ENCODE results near the gene TTC17.

The TTC17 gene

GRCh38 chr11:43518408-43519160, 159.9 kb downstream of the TTC17 start:
- ChIA-PET POLR2A (ENCODE audit: low non-redundant PET) (no interaction called here), CTCF (no interaction called here)
- no peak overlapping the region for H3K27ac ChIP-seq
- DNase-seq (ENCODE audit: low spot score) = no peak
- TF ChIP-seq CTCF (conservative IDR thresholded peaks at IDR 0.05; ENCODE audit: low read depth) = no peak

- ChIA-PET CTCF (no interaction called here), POLR2A (ENCODE audit: low non-redundant PET) (no interaction called here)
- no peak for DNase-seq (ENCODE audit: low spot score)
- TF ChIP-seq CTCF (conservative IDR thresholded peaks at IDR 0.05; ENCODE audit: low read depth) = no peak
- H3K27ac ChIP-seq = no peak overlapping the region
Observed at GRCh38 chr11:43521471-43521870, 162.8 kb downstream of the TTC17 start.

GRCh38 chr11:43523632-43524031, 164.9 kb downstream of the TTC17 start:
- no peak for TF ChIP-seq CTCF (conservative IDR thresholded peaks at IDR 0.05; ENCODE audit: low read depth)
- H3K27ac ChIP-seq = no peak overlapping the region
- no peak for DNase-seq (ENCODE audit: low spot score)
- CTCF ChIA-PET = interaction anchor here (1.0 kb wide), 1 partner anchor 22 kb away, joined by 4 read pairs; no protein-coding TSS in a partner anchor
- POLR2A ChIA-PET (ENCODE audit: low non-redundant PET) = no interaction called here

GRCh38 chr11:43532041-43532440, 173.3 kb downstream of the TTC17 start:
- H3K27ac ChIP-seq = no peak overlapping the region
- no peak for TF ChIP-seq CTCF (conservative IDR thresholded peaks at IDR 0.05; ENCODE audit: low read depth)
- POLR2A ChIA-PET (ENCODE audit: low non-redundant PET) = no interaction called here
- CTCF ChIA-PET = no interaction called here
- no peak for DNase-seq (ENCODE audit: low spot score)

- no peak overlapping the region for H3K27ac ChIP-seq
- no peak for TF ChIP-seq CTCF (conservative IDR thresholded peaks at IDR 0.05; ENCODE audit: low read depth)
- ChIA-PET POLR2A (ENCODE audit: low non-redundant PET) (no interaction called here), CTCF (no interaction called here)
- no peak for DNase-seq (ENCODE audit: low spot score)
Observed at GRCh38 chr11:43537833-43538615, 179.3 kb downstream of the TTC17 start.

- no peak for TF ChIP-seq CTCF (conservative IDR thresholded peaks at IDR 0.05; ENCODE audit: low read depth)
- POLR2A ChIA-PET (ENCODE audit: low non-redundant PET) = no interaction called here
- no peak overlapping the region for H3K27ac ChIP-seq
- DNase-seq (ENCODE audit: low spot score) = no peak
- CTCF ChIA-PET = interaction anchor here (1.1 kb wide), 1 partner anchor 19 kb away, joined by 3 read pairs; no protein-coding TSS in a partner anchor
Observed at GRCh38 chr11:43541993-43542392, 183.3 kb downstream of the TTC17 start.
